Left ventricle myocardium inferior (tissue), 1 donor: ENCODE measurements around the gene CHRD. TPM values are rescaled to one million over a fixed set of nuclear protein-coding genes. Genes with fewer than 3 reads are reported as not detected.
A peak's percentile ranks its signal among the peaks of the same experiment; 100 is the strongest.

Experiments
- DNase-seq: peaks from one replicate; pipeline ENCODE4 v3.0.0-alpha.2; 2020
- H3K27ac ChIP-seq: fragments of 200-600 bp; replicated peaks from 2 replicates; pipeline ENCODE4 v1.8.0; 2021
- H3K27me3 ChIP-seq: fragments of 200-600 bp; 2 replicates; pipeline ENCODE4 v1.8.0; 2021; ENCODE audit warnings: low read depth
- H3K36me3 ChIP-seq: fragments of 200-600 bp; 2 replicates; pipeline ENCODE4 v1.8.0; 2021
- H3K4me1 ChIP-seq: fragments of 200-600 bp; 2 replicates; pipeline ENCODE4 v1.8.0; 2021
- H3K4me3 ChIP-seq: fragments of 200-600 bp; 2 replicates; pipeline ENCODE4 v1.8.0; 2021; ENCODE audit warnings: mild to moderate bottlenecking, moderate library complexity
- H3K9me3 ChIP-seq: fragments of 200-600 bp; replicated peaks from 2 replicates; pipeline ENCODE4 v1.8.0; 2021
- intact Hi-C: fragments of 100-400 bp; cut with micrococcal nuclease; formaldehyde crosslinking; loops from one replicate; pipeline ENCODE4 v1.11.0; 2022
- total RNA-seq: library from RNA; stranded (reverse); fragmentation: NEBNext Ultra II Directional; extraction: Animal tissue kit (Norgen Biotek cat#: 25700); gene quantifications from one replicate; pipeline ENCODE4 v1.2.1, GENCODE V29; 2021
- TF ChIP-seq, protein P1 (sequence below): fragments of 200-600 bp; IDR thresholded peaks from 2 replicates; pipeline ENCODE4 v1.8.0; 2021; ENCODE audit warnings: antibody characterized with exemption, mild to moderate bottlenecking, borderline replicate concordance
- donor health status: DM: no; HTN: yes; CAD: no; lungs with severe emphysema.

Gene CHRD
- total RNA-seq, 1 donor from 2014 or later = 6.5 TPM

DNA sequence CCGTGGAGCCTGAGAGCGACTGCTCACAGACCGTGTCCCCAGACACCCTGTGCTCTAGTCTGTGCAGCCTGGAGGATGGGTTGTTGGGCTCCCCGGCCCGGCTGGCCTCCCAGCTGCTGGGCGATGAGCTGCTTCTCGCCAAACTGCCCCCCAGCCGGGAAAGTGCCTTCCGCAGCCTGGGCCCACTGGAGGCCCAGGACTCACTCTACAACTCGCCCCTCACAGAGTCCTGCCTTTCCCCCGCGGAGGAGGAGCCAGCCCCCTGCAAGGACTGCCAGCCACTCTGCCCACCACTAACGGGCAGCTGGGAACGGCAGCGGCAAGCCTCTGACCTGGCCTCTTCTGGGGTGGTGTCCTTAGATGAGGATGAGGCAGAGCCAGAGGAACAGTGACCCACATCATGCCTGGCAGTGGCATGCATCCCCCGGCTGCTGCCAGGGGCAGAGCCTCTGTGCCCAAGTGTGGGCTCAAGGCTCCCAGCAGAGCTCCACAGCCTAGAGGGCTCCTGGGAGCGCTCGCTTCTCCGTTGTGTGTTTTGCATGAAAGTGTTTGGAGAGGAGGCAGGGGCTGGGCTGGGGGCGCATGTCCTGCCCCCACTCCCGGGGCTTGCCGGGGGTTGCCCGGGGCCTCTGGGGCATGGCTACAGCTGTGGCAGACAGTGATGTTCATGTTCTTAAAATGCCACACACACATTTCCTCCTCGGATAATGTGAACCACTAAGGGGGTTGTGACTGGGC, 35.1 kb upstream of the CHRD start:
- peaks cover 18% of the 10 kb centered on the region for H3K4me1 ChIP-seq
- peak overlapping the region; percentile 61 for H3K27ac ChIP-seq
- TF ChIP-seq, protein P1, sequence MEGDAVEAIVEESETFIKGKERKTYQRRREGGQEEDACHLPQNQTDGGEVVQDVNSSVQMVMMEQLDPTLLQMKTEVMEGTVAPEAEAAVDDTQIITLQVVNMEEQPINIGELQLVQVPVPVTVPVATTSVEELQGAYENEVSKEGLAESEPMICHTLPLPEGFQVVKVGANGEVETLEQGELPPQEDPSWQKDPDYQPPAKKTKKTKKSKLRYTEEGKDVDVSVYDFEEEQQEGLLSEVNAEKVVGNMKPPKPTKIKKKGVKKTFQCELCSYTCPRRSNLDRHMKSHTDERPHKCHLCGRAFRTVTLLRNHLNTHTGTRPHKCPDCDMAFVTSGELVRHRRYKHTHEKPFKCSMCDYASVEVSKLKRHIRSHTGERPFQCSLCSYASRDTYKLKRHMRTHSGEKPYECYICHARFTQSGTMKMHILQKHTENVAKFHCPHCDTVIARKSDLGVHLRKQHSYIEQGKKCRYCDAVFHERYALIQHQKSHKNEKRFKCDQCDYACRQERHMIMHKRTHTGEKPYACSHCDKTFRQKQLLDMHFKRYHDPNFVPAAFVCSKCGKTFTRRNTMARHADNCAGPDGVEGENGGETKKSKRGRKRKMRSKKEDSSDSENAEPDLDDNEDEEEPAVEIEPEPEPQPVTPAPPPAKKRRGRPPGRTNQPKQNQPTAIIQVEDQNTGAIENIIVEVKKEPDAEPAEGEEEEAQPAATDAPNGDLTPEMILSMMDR = no peak
- no peaks in the 10 kb centered on the region for H3K9me3 ChIP-seq
- intact Hi-C loops = no loop called here
- no peak overlapping the region for H3K4me3 ChIP-seq
- H3K36me3 ChIP-seq = peaks cover 42% of the 10 kb centered on the region
- no peak for DNase-seq
- H3K27me3 ChIP-seq = no peaks in the 10 kb centered on the region

DNA sequence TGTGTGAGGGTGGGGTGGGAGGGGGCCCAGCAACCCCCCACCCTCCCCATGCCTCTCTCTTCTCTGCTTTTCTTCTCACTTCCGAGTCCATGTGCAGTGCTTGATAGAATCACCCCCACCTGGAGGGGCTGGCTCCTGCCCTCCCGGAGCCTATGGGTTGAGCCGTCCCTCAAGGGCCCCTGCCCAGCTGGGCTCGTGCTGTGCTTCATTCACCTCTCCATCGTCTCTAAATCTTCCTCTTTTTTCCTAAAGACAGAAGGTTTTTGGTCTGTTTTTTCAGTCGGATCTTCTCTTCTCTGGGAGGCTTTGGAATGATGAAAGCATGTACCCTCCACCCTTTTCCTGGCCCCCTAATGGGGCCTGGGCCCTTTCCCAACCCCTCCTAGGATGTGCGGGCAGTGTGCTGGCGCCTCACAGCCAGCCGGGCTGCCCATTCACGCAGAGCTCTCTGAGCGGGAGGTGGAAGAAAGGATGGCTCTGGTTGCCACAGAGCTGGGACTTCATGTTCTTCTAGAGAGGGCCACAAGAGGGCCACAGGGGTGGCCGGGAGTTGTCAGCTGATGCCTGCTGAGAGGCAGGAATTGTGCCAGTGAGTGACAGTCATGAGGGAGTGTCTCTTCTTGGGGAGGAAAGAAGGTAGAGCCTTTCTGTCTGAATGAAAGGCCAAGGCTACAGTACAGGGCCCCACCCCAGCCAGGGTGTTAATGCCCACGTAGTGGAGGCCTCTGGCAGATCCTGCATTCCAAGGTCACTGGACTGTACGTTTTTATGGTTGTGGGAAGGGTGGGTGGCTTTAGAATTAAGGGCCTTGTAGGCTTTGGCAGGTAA, 34.3 kb upstream of the CHRD start:
- H3K4me1 ChIP-seq = peaks cover 16% of the 10 kb centered on the region
- intact Hi-C loops = no loop called here
- H3K36me3 ChIP-seq = peaks cover 42% of the 10 kb centered on the region
- H3K4me3 ChIP-seq = no peak overlapping the region
- TF ChIP-seq, protein P1 = peak; percentile 56
- peak overlapping the region; percentile 61 for H3K27ac ChIP-seq
- DNase-seq = peak; percentile 55
- no peaks in the 10 kb centered on the region for H3K9me3 ChIP-seq
- H3K27me3 ChIP-seq = no peaks in the 10 kb centered on the region

DNA sequence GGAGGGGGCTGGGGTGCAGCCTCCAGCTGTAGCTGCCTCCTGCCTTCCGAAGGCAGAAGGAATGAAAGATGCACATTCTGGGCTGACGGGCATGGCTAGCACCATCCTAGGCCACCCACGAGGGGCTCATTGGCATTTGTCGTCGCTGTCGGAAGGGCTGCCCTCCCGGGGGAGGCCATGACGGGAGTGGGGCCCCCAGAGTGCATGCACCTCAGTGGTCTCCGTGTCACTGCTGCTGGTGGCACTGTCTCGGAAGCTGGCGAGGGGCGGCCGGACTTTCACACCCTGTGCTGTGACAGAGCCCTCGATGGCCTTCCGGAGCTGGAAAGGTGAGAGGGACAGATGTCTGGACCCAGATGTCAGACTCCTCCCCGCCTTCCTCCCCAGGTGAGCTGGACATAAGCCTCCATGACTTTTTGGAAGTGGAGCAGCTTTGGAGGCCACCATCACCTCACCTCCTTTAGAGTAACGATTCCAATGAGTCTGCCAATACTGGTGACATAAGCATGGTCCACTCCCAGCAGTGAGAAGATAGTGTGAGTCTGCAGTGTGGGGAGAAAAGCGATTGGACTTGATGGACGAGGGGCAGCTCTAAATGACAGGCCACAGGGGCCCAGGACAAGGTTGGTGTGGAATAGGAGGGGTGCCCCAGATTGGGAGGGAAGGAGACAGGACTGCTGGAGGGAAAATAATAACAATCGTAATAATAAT, 33.2 kb upstream of the CHRD start:
- H3K4me3 ChIP-seq = no peak overlapping the region
- peaks cover 16% of the 10 kb centered on the region for H3K4me1 ChIP-seq
- H3K27ac ChIP-seq = no peak overlapping the region
- intact Hi-C loops = no loop called here
- no peak for DNase-seq
- peaks cover 37% of the 10 kb centered on the region for H3K36me3 ChIP-seq
- H3K9me3 ChIP-seq = no peaks in the 10 kb centered on the region
- H3K27me3 ChIP-seq = no peaks in the 10 kb centered on the region
- TF ChIP-seq, protein P1 = no peak

DNA sequence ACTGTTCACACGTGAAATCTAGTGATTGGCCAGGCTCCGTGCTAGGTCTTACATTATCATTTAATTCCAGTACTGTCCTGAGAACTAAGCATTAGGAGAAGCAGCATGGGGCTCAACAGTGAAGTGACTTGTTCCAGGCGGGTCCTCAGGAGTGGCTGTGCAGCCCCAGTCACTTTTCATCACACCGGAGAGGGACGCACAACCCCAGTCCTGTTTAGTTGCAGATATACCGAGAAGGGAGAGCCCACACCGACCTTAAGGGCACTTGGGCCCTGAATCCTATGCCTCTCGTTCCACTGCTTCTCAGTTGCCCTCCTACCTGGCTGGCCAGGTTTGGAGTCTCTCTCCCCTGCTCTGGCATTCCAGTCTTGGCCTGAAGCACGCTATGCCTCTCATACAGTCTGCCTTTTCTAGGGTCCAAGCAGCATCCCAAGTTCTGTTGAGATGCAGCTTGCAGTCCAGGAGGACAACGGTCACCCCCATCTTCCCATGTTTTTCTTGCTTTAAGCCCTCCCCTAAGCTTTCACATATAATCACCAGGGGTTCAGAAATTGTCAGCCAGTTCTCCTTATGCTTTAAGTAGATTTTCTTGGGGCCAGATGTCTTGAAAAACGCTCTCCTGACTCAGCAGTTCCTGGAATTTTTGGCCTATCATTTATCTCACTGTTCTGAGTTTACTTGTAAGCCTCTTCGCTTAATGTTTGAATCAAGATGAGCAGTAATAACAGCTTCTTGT, 32.4 kb upstream of the CHRD start:
- peaks cover 34% of the 10 kb centered on the region for H3K36me3 ChIP-seq
- no peaks in the 10 kb centered on the region for H3K27me3 ChIP-seq
- intact Hi-C loops = no loop called here
- TF ChIP-seq, protein P1 = no peak
- DNase-seq = no peak
- no peak overlapping the region for H3K4me3 ChIP-seq
- no peaks in the 10 kb centered on the region for H3K9me3 ChIP-seq
- peaks cover 16% of the 10 kb centered on the region for H3K4me1 ChIP-seq
- H3K27ac ChIP-seq = no peak overlapping the region

DNA sequence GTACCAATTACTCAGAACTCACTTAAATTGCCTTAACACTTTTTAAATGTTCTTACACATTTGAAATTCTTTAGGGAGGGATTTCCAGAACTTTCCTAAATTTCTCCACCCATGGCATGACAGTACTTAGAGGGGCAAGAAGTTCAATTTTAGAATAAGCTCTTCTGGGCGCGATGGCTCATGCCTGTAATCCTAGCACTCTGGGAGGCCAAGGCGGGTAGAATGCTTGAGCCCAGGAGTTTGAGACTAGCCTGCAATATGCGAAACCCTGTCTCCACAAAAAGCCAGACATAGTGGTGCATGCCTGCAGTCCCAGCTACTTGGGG, 31.8 kb upstream of the CHRD start:
- Histone ChIP-seq H3K27me3 (no peaks in the 10 kb centered on the region), H3K27ac (no peak overlapping the region), H3K4me1 (peaks cover 16% of the 10 kb centered on the region), H3K4me3 (no peak overlapping the region), H3K9me3 (no peaks in the 10 kb centered on the region), H3K36me3 (peaks cover 31% of the 10 kb centered on the region)
- intact Hi-C loops = no loop called here
- TF ChIP-seq, protein P1 = no peak
- no peak for DNase-seq
